Activated naive CD4-positive, alpha-beta T cell treated with anti-CD3 and anti-CD28 coated beads, Interleukin-2, amount 50 U/mL, for 16 hours (primary cell): ENCODE results near the gene KATNB1.

Experiments
- DNase-seq: peaks from one replicate; pipeline ENCODE4 v3.0.0-alpha.2; 2020

Gene KATNB1

GRCh38 chr16:57797526-57798266 is 62.1 kb downstream of the KATNB1 start:
- DNase-seq: no peak

DNA sequence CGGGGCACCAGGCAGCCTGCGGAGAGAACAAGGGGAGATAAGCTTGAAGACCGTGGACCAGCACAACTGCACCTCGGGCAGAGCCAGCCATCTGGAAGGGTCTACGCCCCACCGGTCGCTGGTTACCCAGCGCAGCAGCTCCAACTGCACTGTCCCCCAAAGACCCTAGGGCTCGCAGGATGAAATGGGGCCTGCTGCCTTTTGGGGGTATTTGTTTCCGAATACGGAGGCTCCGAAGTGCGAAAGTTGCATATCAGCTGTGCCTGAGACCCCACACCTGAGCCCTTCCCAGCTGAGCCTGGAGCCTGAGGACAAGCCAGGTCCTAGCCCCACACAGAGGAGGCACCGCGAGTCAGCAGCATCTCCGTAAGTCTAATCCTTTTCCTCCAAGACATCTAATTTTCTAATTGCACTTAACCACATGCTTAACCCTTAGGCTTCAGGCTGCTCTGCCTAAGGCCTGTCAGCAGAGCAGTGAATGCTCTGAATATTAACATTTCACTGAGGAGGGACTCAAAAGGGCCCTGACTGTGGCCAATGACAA is 62.8 kb downstream of the KATNB1 start:
- no peak for DNase-seq

- no peak for DNase-seq
Observed at GRCh38 chr16:57798953-57799599, 63.5 kb downstream of the KATNB1 start.

GRCh38 chr16:57799600-57800199 is 64.1 kb downstream of the KATNB1 start:
- DNase-seq: no peak

DNA sequence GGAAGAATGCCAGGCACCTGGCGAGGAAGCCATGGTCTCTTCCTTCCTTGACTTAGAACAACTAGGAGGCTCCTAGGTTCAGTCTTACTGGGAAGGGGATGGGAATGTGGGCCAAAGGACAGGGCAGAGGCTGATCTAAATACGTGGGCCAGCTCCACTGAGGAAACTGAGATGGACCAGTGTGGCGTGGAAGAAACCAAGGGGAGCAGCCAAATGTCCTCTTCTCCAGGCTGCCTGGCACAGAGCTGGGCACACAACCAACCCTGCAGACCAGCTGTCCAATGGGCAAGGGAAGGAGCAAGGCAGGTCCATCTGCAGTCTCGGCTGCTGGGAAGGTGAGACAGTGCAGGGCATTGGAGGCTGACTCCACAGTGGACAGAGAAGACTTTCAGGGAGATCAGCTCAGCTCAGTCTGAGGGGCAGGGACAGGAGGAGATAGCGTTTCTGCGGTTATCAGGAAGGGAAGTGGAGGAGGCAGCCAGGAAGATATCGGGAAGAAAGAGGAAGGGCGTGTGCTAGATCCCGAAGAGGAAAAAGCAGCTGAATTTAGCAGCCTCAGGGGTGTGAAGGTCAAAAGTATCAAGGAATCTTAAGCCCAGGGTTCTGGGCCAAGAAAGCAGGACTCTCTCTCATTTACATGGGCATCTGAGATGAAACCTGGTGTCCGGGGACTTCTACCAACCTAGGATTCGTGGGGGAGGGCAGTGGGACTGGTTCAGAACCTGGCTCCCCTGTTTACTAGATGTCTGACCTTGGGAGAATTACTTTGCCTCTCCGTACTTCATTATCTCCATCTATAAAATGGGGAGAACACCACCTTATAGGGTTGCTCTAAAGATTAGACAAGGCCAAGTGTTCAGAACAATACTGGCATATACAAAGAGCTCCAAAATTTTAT is 64.9 kb downstream of the KATNB1 start:
- no peak for DNase-seq

- DNase-seq: no peak
Observed at GRCh38 chr16:57801098-57801808, 65.7 kb downstream of the KATNB1 start.

DNA sequence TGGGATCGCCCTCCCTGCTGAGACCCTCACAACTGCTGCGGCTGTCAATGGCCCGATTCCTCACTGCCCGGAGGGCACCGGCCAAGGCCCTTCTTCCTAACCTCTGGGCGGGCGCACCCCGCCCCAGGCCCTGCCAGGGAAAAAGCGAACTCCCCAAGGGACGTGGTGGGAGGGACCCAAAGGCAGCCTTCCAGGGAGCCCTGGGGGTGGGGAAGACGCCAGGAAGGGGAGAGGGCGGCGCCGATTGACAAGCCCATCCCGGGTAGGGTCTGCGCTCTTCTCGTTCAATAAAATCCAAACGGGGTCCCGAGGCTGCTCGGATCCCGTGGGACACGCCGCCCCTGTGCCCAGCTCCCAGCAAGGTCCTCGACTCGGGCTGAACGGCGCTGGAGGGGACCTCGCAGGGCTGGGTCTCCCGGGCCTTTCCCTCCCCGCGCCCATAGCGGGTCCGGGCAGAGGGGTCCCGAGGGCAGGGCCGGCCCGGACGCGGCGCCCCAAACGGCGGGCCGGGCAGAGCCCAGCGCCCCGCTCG is 66.3 kb downstream of the KATNB1 start:
- DNase-seq: no peak

DNA sequence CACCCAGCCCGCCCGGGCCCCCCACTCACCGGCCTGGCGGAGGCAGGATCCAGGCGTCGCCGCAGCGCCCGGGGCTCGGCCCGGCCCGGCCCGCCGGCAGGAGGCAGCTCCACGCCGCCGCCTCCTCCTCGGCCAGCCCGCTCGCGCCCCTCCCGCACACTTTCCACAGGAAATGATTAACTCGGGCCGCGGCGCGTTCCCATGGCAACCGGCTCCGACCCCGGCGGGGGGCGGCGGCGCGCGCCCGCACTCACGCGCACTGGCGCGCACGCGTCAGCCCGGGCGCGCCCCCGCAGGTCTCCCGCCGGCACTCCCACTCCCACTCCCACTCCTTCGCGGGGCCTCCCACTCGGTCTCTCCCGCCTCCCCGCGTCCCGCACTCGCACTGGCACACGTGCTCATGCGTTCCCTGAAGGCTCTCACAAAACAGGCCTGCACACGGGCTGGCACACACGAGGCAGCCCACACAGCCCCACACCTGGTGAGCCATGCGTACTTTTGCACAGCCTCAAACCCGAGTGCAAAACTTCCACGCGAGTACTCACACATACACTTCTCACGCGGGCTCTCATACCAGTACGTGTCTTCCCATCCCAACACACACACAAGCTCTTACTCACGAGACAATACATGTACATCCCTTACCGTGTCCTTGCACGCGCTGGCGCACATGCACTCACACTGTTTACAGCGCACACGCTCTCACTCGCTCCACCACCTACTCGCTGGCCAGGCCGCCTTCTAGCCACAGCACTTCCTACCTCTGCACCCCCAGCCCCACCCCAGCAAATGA is 67.0 kb downstream of the KATNB1 start, which contains the start of gene KIFC3:
Gene KIFC3, minus strand, starts transcription at position 151 of the 793 bp plus-strand sequence. CDS start 4,248 bp downstream, outside the sequence.
- DNase-seq: peak; percentile 56

GRCh38 chr16:57803134-57803990 is 67.8 kb downstream of the KATNB1 start:
- no peak for DNase-seq

GRCh38 chr16:57804111-57804837 is 68.7 kb downstream of the KATNB1 start:
- DNase-seq: no peak

DNA sequence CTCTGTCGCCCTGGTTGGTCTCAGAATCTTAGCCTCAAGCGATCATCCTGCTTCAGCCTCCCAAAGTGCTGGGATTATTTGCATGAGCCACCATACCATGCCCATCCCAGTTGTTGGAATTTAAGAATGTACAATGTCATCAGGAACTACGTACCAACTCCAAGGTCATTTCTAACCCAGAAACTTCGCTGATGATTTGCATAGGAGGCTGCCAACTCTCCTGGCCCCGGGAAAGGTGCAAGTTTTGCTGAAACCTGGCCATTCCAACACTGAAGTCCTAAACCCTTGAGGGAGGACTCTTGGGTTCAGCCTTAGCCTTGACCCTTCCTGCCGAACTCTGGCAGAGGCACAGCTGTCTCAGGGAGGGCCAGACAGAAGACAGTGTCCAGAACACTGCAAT is 69.6 kb downstream of the KATNB1 start:
- DNase-seq: no peak
